AG04450 (cell line): ENCODE measurements around the gene KCP. TPM values are rescaled to one million over a fixed set of nuclear protein-coding genes. Genes with fewer than 3 reads are reported as not detected.

Experiments
- CTCF ChIA-PET: fragments of 300-600, 350-600 bp; formaldehyde crosslinking; extraction: SDS; loops from one replicate; lab custom pipeline; 2022; ENCODE audit warnings: antibody characterized with exemption, inconsistent platforms; lab: Charles Lee
- POLR2A ChIA-PET: fragments of 350-600 bp; formaldehyde crosslinking; extraction: SDS; loops from one replicate; lab custom pipeline; 2021; ENCODE audit warnings: antibody characterized with exemption, inconsistent platforms; lab: Yijun Ruan, JAX
- DNase-seq: peaks from one replicate; pipeline ENCODE4 v3.0.0-alpha.2; 2011; ENCODE audit warnings: low read depth, low spot score
- H3K27ac ChIP-seq: one replicate; pipeline ENCODE4 v1.5.1; 2012; ENCODE audit warnings: low read depth, low read length, control low read depth
- H3K27me3 ChIP-seq: one replicate; pipeline ENCODE4 v1.6.0; 2012; ENCODE audit warnings: low read length; ENCODE audit not compliant: control insufficient read depth, insufficient read depth
- H3K4me3 ChIP-seq: 2 replicates; pipeline ENCODE4 v1.5.1; 2011; ENCODE audit warnings: mild to moderate bottlenecking, low read depth, low read length, control low read depth
- H3K9me3 ChIP-seq: 2 replicates; pipeline ENCODE4 v1.5.1; 2012; ENCODE audit warnings: low read length; ENCODE audit not compliant: control insufficient read depth, insufficient read depth
- CTCF ChIP-seq: IDR thresholded peaks from 2 replicates; pipeline ENCODE4 v1.5.1; 2011; ENCODE audit warnings: low read depth, low read length, control low read depth, inconsistent platforms
- polyA plus RNA-seq: library from polyadenylated mRNA; depleted of rRNA; stranded (reverse); fragments of >200 nt; gene quantifications from 2 replicates; pipeline ENCODE4 v1.2.3, GENCODE V29; 2011; rRNA removed

The KCP gene
- polyA plus RNA-seq, 1 experiment = 0.04 TPM

DNA sequence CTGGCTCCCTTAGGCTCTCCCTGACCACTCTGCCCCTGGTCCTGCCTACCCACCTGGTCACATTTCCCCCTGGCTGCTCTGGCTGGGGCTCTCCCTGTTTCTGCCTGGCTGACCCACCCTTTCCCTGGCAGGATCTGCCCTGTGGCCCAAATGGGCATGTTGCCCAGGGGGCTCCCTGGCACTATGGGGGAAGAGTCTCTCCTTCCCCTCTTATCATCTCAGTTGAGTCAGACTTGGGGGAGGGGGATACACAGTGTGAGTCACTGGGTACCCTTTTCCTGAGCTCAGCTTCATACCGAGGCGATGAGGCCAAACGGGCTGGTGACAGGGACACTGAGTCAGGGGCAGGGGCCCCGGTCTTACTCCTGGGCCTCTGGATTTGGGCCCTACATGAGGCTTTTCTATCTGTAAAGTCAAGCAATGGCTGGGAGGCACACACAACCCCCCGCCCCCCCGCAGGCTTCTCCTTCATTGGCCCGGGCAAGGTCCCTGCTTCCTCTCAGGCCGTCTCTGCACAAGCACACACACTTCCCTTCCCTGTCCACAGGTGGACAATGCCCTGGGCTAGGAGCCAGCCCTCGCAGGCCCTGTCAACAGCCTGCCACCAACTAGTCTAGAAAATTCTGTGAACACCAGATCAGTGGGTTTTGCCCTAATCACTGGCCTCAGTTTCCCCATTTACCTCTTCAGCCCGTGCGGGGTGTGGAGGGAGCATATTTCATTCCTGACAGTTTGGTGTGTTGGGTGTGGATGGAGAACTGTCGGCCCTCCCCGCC lies 80.9 kb downstream of the KCP start:
- peak overlapping the region; percentile 48 for H3K4me3 ChIP-seq
- no peak for TF ChIP-seq CTCF
- ChIA-PET POLR2A (no interaction called here), CTCF (no interaction called here)
- DNase-seq = no peak
- H3K9me3 ChIP-seq = no peaks in the 10 kb centered on the region; the same call in 1 of the 2 replicates
- no peaks in the 10 kb centered on the region for H3K27me3 ChIP-seq
- peak overlapping the region; percentile 87 for H3K27ac ChIP-seq

DNA sequence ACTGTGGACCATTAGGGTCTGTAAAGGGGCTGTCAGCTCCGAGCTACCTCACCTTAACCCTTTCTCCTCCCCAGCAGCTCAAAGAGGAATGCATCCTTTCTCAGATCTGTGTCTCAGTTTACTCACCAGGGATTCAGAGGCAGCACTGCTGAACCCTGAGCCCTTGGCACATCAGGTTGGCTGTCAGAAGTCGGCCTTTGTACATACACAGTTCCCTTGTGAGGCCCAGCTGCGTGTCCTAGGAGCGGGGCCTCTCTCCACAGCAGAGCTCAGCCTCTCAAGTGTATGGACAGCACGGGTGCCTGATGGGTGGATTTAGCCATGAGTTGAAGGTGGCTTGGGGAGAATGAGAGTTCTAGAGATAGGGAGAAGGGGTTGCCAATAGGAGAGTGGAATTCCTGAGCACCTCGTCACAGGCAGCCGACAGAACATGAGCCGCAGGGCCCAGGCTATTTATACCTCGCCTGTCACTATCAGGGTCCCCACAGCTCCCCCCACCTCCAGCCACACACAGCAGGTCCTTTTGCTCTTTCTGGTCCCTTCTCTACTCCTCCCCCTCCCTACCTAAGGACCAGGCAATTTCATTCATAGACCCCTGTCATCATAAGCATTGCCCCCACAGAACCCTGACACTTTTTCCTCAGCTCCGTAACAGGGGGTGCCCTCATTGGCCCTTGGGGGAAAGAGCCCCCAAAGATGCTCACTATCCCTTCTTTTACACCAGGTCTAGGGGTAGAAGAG lies 82.4 kb downstream of the KCP start:
- H3K27ac ChIP-seq = peak overlapping the region; percentile 90
- no peak for DNase-seq
- no peak overlapping the region for H3K4me3 ChIP-seq
- ChIA-PET POLR2A (interaction anchor here (0.6 to 1.8 kb wide), 6 partner anchors 8 to 90 kb away, joined by 3 to 8 read pairs (median 4); partner anchors contain the start of gene CALU), CTCF (interaction anchor here (0.7 to 0.8 kb wide), 2 partner anchors 9 kb away, joined by 3 to 9 read pairs; no protein-coding TSS in a partner anchor)
- no peak for TF ChIP-seq CTCF
- H3K9me3 ChIP-seq = no peaks in the 10 kb centered on the region; the same call in 1 of the 2 replicates
- no peaks in the 10 kb centered on the region for H3K27me3 ChIP-seq

DNA sequence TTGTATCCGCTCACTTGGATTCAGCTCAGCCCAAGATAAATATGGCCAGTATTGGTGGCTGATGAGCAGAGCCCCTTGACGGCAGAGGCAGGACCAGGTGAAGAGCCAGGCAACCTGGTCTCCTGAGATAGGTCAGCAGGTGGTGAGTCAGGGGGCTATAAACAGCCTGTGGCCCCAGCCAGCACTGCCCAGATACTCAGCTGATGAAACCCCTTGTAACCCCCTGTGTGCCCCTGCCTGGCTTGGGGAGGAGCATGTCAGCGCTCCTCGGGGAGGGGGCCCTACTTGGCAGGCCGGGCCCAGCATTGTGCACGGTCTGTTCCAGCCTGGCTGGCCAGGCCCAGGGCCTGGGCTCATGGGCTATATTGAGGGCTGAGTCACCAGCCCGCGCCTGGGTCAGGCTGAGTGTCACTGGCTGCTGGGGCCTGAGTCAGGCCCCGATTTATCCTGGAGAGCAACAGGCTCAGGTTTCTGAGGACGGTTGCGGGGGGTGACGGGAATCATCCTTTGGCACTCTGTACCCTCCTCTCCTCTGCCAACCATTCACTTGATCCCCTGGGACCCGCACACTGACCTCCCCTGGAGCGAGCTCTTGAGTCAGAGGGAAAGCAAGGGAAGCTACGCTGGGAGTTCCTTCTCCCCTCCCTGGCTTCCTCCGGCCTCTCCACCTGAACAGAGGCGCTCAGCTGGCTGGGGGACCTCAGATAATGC lies 83.1 kb downstream of the KCP start:
- DNase-seq = no peak
- Histone ChIP-seq H3K9me3 (no peaks in the 10 kb centered on the region; the same call in 1 of the 2 replicates), H3K27me3 (no peaks in the 10 kb centered on the region), H3K4me3 (no peak overlapping the region), H3K27ac (peak overlapping the region; percentile 90)
- ChIA-PET POLR2A (interaction anchor here (0.6 to 1.8 kb wide), 6 partner anchors 9 to 89 kb away, joined by 3 to 8 read pairs (median 5); partner anchors contain the start of gene CALU), CTCF (interaction anchor here (0.8 kb wide), 1 partner anchor 8 kb away, joined by 3 read pairs; no protein-coding TSS in a partner anchor)
- TF ChIP-seq CTCF = no peak

DNA sequence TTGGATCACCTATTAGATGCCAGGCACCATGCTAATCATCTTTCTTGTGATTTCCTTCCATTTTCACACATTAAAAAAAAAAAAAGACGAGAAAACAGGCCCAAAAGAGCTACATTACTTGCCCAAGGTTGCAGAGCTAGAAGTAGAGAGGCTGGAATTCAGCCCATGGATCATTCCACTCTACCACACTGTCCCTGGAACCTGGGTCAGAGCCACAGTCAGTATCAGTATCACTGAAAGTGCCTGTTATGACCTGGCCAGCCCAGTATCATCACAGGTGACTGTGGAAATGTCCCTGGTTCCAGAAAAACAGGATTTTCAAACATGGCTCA lies 83.6 kb downstream of the KCP start:
- ChIA-PET POLR2A (interaction anchor here (0.7 kb wide), 1 partner anchor 45 kb away, joined by 5 read pairs; no protein-coding TSS in a partner anchor), CTCF (no interaction called here)
- TF ChIP-seq CTCF = no peak
- DNase-seq = no peak
- no peak overlapping the region for H3K4me3 ChIP-seq
- H3K9me3 ChIP-seq = no peaks in the 10 kb centered on the region; the same call in 1 of the 2 replicates
- H3K27me3 ChIP-seq = no peaks in the 10 kb centered on the region
- H3K27ac ChIP-seq = peak overlapping the region; percentile 90

Other genes with a start within 250 kb of the KCP start
- 0.47 TPM in 2 replicates for gene GARIN1A, start 238.4 kb downstream of the KCP start, polyA plus RNA-seq
- 593 and 815 TPM in 2 replicates for gene CALU, start 171.3 kb downstream of the KCP start, polyA plus RNA-seq
- not detected in 2 replicates for gene OPN1SW, start 134.9 kb downstream of the KCP start, polyA plus RNA-seq
- gene CCDC136, start 118.7 kb downstream of the KCP start, polyA plus RNA-seq = 17.8 and 19.7 TPM in 2 replicates
- gene FLNC, start 80.3 kb downstream of the KCP start, polyA plus RNA-seq = 25.8 and 44.7 TPM in 2 replicates
- gene ATP6V1F, start 47.9 kb downstream of the KCP start, polyA plus RNA-seq = 150 and 193 TPM in 2 replicates
- 0.04 and 0.06 TPM in 2 replicates for gene IRF5, start 27.2 kb upstream of the KCP start, polyA plus RNA-seq
- gene TNPO3, start 144.4 kb upstream of the KCP start, polyA plus RNA-seq = 45.5 and 49.5 TPM in 2 replicates
- gene TSPAN33, start 234.0 kb upstream of the KCP start, polyA plus RNA-seq = 0.73 and 0.88 TPM in 2 replicates